WTC11 (cell line): ENCODE results near the gene MCEMP1. TPM values are rescaled to one million over a fixed set of nuclear protein-coding genes. Genes with fewer than 3 reads are reported as not detected.

Experiments
- ATAC-seq: fragments of 200-7000 bp; cut with Tn5 transposase; 2 replicates; pipeline ENCODE4 v1.10.0; 2021; ENCODE audit warnings: mild to moderate bottlenecking, moderate library complexity
- CTCF ChIA-PET: fragments of 300-600 bp; sonication (Branson Sonifier 250); formaldehyde crosslinking; loops from one replicate; lab custom pipeline; 2021; ENCODE audit warnings: antibody characterized with exemption; lab: Charles Lee
- POLR2A ChIA-PET: fragments of 350-600 bp; sonication (Branson Sonifier 250); formaldehyde crosslinking; loops from one replicate; lab custom pipeline; 2021; ENCODE audit warnings: antibody characterized with exemption; lab: Charles Lee
- DNase-seq: peaks from one replicate; pipeline ENCODE4 v3.0.0; 2021; ENCODE audit warnings: low spot score
- H3K27ac Mint-ChIP-seq: 2 replicates; pipeline ENCODE4 v1.8.0; 2021; ENCODE audit warnings: mixed read lengths
- H3K27me3 Mint-ChIP-seq: 2 replicates; pipeline ENCODE4 v1.8.0; 2021; ENCODE audit warnings: low read depth, mild to moderate bottlenecking, moderate library complexity, mixed read lengths
- H3K36me3 Mint-ChIP-seq: 2 replicates; pipeline ENCODE4 v1.8.0; 2021; ENCODE audit warnings: mixed read lengths
- H3K4me1 Mint-ChIP-seq: 2 replicates; pipeline ENCODE4 v1.8.0; 2022; ENCODE audit warnings: mixed read lengths
- H3K4me3 Mint-ChIP-seq: 2 replicates; pipeline ENCODE4 v1.8.0; 2021; ENCODE audit warnings: mild to moderate bottlenecking, moderate library complexity, mixed read lengths
- H3K9me3 Mint-ChIP-seq: 2 replicates; pipeline ENCODE4 v1.8.0; 2021; ENCODE audit warnings: mixed read lengths
- ARID4B ChIP-seq: sonication (generic); formaldehyde crosslinking; IDR thresholded peaks from 2 replicates; pipeline ENCODE4 v1.8.0; 2023; ENCODE audit warnings: missing genetic modification reagents, mild to moderate bottlenecking, borderline replicate concordance
- CTCF ChIP-seq: fragments of 200-600 bp; IDR thresholded peaks from 2 replicates; pipeline ENCODE4 v1.8.0; 2022; ENCODE audit warnings: antibody characterized with exemption
- GTF2I ChIP-seq: fragments of 250-450 bp; sonication (Bioruptor Pico); conservative IDR thresholded peaks from 2 replicates; pipeline ENCODE4 v1.4.0; 2021; ENCODE audit warnings: mild to moderate bottlenecking
- IRF1 ChIP-seq: sonication (generic); formaldehyde crosslinking; IDR thresholded peaks from 2 replicates; pipeline ENCODE4 v1.8.0; 2023; ENCODE audit warnings: missing genetic modification reagents
- MAX ChIP-seq: sonication (generic); formaldehyde crosslinking; IDR thresholded peaks from 2 replicates; pipeline ENCODE4 v1.8.0; 2022; ENCODE audit warnings: mild to moderate bottlenecking, missing genetic modification reagents
- NR3C1 ChIP-seq: sonication (generic); formaldehyde crosslinking; conservative IDR thresholded peaks from 2 replicates; pipeline ENCODE4 v1.8.1; 2023; ENCODE audit warnings: low read depth, mild to moderate bottlenecking, missing genetic modification reagents
- TCF7 ChIP-seq: sonication (generic); formaldehyde crosslinking; IDR thresholded peaks from 2 replicates; pipeline ENCODE4 v1.8.0; 2022; ENCODE audit warnings: mild to moderate bottlenecking, low read depth, missing genetic modification reagents, moderate library complexity
- ZBTB43 ChIP-seq: sonication (generic); formaldehyde crosslinking; IDR thresholded peaks from 2 replicates; pipeline ENCODE4 v1.8.1; 2023; ENCODE audit warnings: mild to moderate bottlenecking, missing genetic modification reagents
- ZNF121 ChIP-seq: sonication (generic); formaldehyde crosslinking; IDR thresholded peaks from 2 replicates; pipeline ENCODE4 v1.8.0; 2023; ENCODE audit warnings: missing genetic modification reagents
- ZNF281 ChIP-seq: sonication (generic); formaldehyde crosslinking; IDR thresholded peaks from 2 replicates; pipeline ENCODE4 v1.8.0; 2023; ENCODE audit warnings: mild to moderate bottlenecking, missing genetic modification reagents
- total RNA-seq: library from RNA; stranded (reverse); gene quantifications from 3 replicates; pipeline ENCODE4 v1.2.3, GENCODE V29; 2021

The MCEMP1 gene
- total RNA-seq, 1 experiment from 2014 or later, result not detected

GRCh38 chr19:7665076-7665475 is 11.8 kb upstream of the MCEMP1 start (continued):
- no peak for TF ChIP-seq CTCF
- no peak for TF ChIP-seq ARID4B (CRISPR knock-in tag)

GRCh38 chr19:7668842-7669241 is 8.0 kb upstream of the MCEMP1 start, which contains the start of gene RETN:
RETN (plus strand) TSS chr19:7669049; CDS start chr19:7669327, 278 bp downstream.
- no peak for DNase-seq
- no peak for ATAC-seq
- TF ChIP-seq ZNF121 (CRISPR knock-in tag), result no peak
- no peak for TF ChIP-seq MAX (CRISPR knock-in tag)
- TF ChIP-seq CTCF, result no peak
- ChIA-PET POLR2A (interaction anchor here (0.5 kb wide), 1 partner anchor 116 kb away, joined by 3 read pairs; no protein-coding TSS in a partner anchor), CTCF (interaction anchor here (3.1 to 5.5 kb wide), 2 partner anchors 12 to 101 kb away, joined by 31 to 57 read pairs; partner anchors contain the start of gene TRAPPC5)
- Mint-ChIP-seq H3K27me3 (peaks cover 82% of the 10 kb centered on the region), H3K9me3 (peaks cover 1% of the 10 kb centered on the region), H3K4me1 (peaks cover 9% of the 10 kb centered on the region), H3K4me3 (peak within 1 kb of the TSS; percentile 86), H3K36me3 (no peaks in the 10 kb centered on the region), H3K27ac (no peak within 1 kb of the TSS)

- TF ChIP-seq GTF2I (CRISPR knock-in tag) (no peak), TCF7 (CRISPR knock-in tag) (no peak), IRF1 (CRISPR knock-in tag) (no peak), NR3C1 (CRISPR knock-in tag) (no peak), ZNF281 (no peak), ZBTB43 (no peak)
- TF ChIP-seq, all 79 proteins: peak for 0
- DNase-seq, result no peak
These were observed 7.2 kb upstream of the MCEMP1 start for GRCh38 chr19:7669641-7670040.

More at GRCh38 chr19:7669641-7670040, 7.2 kb upstream of the MCEMP1 start:
- Mint-ChIP-seq H3K27ac (no peak overlapping the region), H3K4me1 (peaks cover 9% of the 10 kb centered on the region), H3K9me3 (peaks cover 5% of the 10 kb centered on the region), H3K36me3 (no peaks in the 10 kb centered on the region; the same call in 1 of the 2 replicates), H3K27me3 (peaks cover 90% of the 10 kb centered on the region), H3K4me3 (peak overlapping the region; percentile 86)
- ATAC-seq, result no peak
- CTCF ChIA-PET, result interaction anchor here (1.8 to 5.5 kb wide), 3 partner anchors 11 to 130 kb away, joined by 5 to 57 read pairs (median 31); partner anchors contain the start of gene TRAPPC5
- POLR2A ChIA-PET, result no interaction called here
